Glutamatergic neuron (in vitro differentiated cells): ENCODE results near the gene MRPL53. TPM values are rescaled to one million over a fixed set of nuclear protein-coding genes. Genes with fewer than 3 reads are reported as not detected.
"Not testable (repeated sequence)": the region's sequence is repeated elsewhere in the genome, so short reads cannot be mapped to it uniquely, and the experiment has no call there.

ENCODE experiments used
- DNase-seq: peaks from one replicate; pipeline ENCODE4 v3.0.0; 2022
- H3K27ac Mint-ChIP-seq: one replicate; pipeline ENCODE4 v1.8.0; 2020; ENCODE audit warnings: mild to moderate bottlenecking, mixed read lengths, inconsistent platforms; ENCODE audit not compliant: unreplicated experiment
- H3K27me3 Mint-ChIP-seq: one replicate; pipeline ENCODE4 v1.8.0; 2020; ENCODE audit warnings: mild to moderate bottlenecking, moderate library complexity, mixed read lengths, inconsistent platforms; ENCODE audit not compliant: unreplicated experiment
- H3K36me3 Mint-ChIP-seq: one replicate; pipeline ENCODE4 v1.8.0; 2020; ENCODE audit warnings: mild to moderate bottlenecking, mixed read lengths, inconsistent platforms; ENCODE audit not compliant: unreplicated experiment
- H3K4me1 Mint-ChIP-seq: one replicate; pipeline ENCODE4 v1.8.0; 2020; ENCODE audit warnings: mild to moderate bottlenecking, low read depth, mixed read lengths, inconsistent platforms; ENCODE audit not compliant: unreplicated experiment
- H3K4me3 Mint-ChIP-seq: one replicate; pipeline ENCODE4 v1.8.0; 2020; ENCODE audit warnings: mild to moderate bottlenecking, mixed read lengths, inconsistent platforms; ENCODE audit not compliant: unreplicated experiment
- H3K9me3 Mint-ChIP-seq: one replicate; pipeline ENCODE4 v1.8.0; 2020; ENCODE audit warnings: mild to moderate bottlenecking, moderate library complexity, mixed read lengths, inconsistent platforms; ENCODE audit not compliant: unreplicated experiment
- total RNA-seq: library from RNA; stranded (reverse); fragmentation: NEBNext Ultra II Directional; extraction: Animal tissue kit (Norgen Biotek cat#: 25700); gene quantifications from one replicate; pipeline ENCODE4 v1.2.1, GENCODE V29; 2021; ENCODE audit not compliant: unreplicated experiment
- TF ChIP-seq, protein P1 (sequence below): fragments of 200-600 bp; sonication (generic); IDR thresholded peaks from one replicate; pipeline ENCODE4 v1.5.0; 2021; ENCODE audit not compliant: partially characterized antibody, unreplicated experiment

The MRPL53 gene
- total RNA-seq, 1 donor from 2014 or later, result 63.9 TPM

DNA sequence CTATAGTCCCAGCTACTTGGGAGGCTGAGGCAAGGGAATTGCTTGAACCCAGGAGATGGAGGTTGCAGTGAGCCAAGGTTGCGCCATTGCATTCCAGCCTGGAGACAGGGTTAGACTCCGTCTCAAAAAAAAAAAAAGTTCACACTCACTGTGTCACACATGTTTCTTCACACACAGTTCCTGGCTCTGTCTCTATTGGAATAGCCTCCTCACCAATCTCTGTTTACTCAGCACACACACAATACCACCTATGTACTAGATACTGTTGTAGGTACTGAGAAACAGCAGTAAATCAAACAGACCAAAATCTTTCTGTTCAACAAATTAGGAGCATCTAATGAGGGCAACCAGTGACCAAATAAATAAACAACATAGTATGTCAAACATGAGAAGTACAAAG is 13.7 kb upstream of the MRPL53 start:
- H3K36me3 Mint-ChIP-seq, result no peaks in the 10 kb centered on the region
- H3K4me3 Mint-ChIP-seq, result no peak overlapping the region
- DNase-seq, result no peak
- H3K27me3 Mint-ChIP-seq, result peaks cover 14% of the 10 kb centered on the region
- no peak overlapping the region for H3K27ac Mint-ChIP-seq
- no peaks in the 10 kb centered on the region for H3K4me1 Mint-ChIP-seq
- peaks cover 7% of the 10 kb centered on the region for H3K9me3 Mint-ChIP-seq
- TF ChIP-seq, protein P1, sequence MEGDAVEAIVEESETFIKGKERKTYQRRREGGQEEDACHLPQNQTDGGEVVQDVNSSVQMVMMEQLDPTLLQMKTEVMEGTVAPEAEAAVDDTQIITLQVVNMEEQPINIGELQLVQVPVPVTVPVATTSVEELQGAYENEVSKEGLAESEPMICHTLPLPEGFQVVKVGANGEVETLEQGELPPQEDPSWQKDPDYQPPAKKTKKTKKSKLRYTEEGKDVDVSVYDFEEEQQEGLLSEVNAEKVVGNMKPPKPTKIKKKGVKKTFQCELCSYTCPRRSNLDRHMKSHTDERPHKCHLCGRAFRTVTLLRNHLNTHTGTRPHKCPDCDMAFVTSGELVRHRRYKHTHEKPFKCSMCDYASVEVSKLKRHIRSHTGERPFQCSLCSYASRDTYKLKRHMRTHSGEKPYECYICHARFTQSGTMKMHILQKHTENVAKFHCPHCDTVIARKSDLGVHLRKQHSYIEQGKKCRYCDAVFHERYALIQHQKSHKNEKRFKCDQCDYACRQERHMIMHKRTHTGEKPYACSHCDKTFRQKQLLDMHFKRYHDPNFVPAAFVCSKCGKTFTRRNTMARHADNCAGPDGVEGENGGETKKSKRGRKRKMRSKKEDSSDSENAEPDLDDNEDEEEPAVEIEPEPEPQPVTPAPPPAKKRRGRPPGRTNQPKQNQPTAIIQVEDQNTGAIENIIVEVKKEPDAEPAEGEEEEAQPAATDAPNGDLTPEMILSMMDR, result no peak

DNA sequence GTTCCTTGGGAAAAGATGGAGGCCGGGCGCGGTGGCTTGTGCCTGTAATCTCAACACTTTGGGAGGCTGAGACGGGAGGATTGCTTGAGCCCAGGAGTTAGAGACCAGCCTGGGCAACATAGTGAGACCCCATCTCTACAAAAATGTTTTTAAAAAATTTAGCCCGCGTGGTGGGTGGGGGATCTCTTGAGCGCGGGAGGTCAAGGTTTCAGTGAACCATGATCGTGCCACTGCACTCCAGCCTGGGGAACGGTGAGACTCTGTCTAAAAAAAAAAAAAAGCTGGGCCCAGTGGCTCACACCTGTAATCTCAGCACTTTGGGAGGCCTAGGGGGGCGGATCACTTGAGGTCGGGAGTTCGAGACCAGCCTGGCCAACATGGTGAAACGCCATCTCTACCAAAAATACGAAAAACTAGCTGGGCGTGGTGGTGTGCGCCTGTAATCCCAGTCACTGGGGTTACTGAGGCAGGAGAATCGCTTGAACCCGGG is 11.2 kb upstream of the MRPL53 start:
- H3K9me3 Mint-ChIP-seq, H3K4me1 Mint-ChIP-seq, H3K36me3 Mint-ChIP-seq, DNase-seq: not testable (repeated sequence)
- peaks cover 12% of the 10 kb centered on the region for H3K27me3 Mint-ChIP-seq
- H3K27ac Mint-ChIP-seq, result peak overlapping the region; percentile 99
- peak overlapping the region; percentile 98 for H3K4me3 Mint-ChIP-seq

DNA sequence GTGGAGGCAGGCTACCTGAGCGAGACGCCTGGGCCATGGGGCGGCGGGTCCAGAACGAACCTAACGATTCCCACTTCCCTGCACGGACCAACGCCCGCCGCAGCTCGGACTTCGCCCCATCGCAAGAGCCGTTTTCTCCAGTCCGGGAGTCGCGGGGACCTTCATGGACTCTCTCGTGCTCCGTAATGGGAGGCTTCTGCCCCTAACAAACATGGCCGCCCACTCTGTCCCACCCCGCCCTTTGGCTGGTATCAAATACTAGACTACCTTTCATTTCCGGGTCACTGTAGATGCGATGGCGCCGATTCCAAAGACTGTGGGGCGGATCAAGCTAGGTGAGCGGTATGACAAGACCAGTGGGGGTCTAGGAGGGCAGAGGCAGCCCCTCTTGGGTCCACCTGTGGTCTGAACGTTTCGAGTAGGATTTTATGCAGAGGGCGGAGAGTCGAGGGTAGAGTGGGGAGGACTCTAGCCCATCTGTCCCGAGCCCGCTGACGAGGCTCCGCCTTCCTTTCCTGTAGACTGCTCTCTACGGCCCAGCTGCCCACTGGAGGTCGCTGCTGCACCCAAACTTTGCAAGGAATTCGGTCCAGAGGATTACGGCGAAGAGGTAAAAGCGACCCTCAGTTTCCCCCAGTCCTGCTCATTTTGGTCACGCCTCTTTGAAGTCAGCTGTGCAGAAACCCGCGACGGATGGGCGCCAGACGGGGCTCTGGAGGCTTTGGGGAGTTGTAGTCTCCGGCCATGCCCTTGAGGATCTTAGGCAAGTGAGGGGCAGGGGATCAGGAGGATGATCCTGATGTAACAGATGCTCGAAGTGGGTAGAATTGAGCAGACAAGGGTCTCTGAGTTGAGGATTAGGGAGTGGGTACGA is 10.6 kb upstream of the MRPL53 start, which contains the start of the genes CCDC142 and TTC31:
Gene CCDC142 (minus strand): TSS at position 198 of the 874 bp plus-strand sequence. CDS start 161 bp downstream, at position 37.
Gene TTC31 (plus strand): TSS at position 281 of the 874 bp plus-strand sequence. CDS start 15 bp downstream, at position 296.
- peaks cover 7% of the 10 kb centered on the region for H3K9me3 Mint-ChIP-seq

DNA sequence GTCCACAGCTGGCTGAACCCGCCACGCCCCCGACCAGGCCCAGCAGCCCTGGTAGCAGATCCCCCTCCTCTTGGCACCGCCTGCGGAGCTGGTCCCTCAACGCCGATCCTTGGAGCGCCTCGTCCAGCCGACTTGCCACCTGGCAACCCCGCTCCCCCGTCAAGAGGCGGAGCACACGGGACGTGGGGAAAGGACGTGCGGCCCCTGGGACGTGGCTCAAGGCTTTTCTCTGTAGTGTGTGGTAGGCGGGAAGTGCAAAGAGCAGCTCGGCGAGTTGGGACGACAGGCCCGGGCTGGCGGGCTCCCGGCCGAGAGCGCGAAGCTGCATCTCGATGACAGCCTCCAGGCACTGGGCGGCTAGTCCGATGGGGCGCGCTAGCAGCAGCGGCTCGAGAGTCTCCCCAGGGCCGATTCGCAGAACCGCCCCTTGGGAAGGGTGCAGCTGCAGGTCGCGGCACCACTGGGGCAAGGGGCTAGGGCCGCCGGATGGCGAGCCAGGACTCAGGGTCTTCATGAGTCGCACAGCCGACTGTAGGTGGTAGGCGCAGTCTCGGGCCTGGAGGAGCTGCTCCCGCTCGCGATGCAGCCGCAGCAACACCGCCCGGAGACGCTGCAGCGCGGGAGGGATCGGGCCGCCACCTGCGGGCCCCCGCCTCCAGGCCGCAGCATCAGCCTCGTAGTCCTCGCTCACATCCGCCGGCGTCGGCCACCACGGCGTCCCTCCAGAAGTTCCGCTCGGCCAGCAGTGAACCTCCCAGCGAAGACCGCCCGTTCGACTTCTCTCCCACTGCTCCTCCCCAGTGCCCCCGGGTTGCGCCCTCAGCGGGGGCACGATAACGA is 9.7 kb upstream of the MRPL53 start:
- Mint-ChIP-seq H3K27ac (peak overlapping the region; percentile 99), H3K27me3 (peaks cover 12% of the 10 kb centered on the region), H3K9me3 (peaks cover 9% of the 10 kb centered on the region), H3K4me1 (no peaks in the 10 kb centered on the region), H3K36me3 (no peaks in the 10 kb centered on the region), H3K4me3 (peak overlapping the region; percentile 98)
- DNase-seq, result peak; percentile 66
- TF ChIP-seq, protein P1, result no peak

More for the DNA sequence above, 10.6 kb upstream of the MRPL53 start, which contains the start of the genes CCDC142 and TTC31:
- no peaks in the 10 kb centered on the region for H3K36me3 Mint-ChIP-seq
- no peaks in the 10 kb centered on the region for H3K4me1 Mint-ChIP-seq
- H3K27me3 Mint-ChIP-seq, result peaks cover 12% of the 10 kb centered on the region
- TF ChIP-seq, protein P1, result peak; percentile 59
- peak; percentile 93 for DNase-seq
- peak within 1 kb of the TSS; percentile 98 for H3K4me3 Mint-ChIP-seq
- H3K27ac Mint-ChIP-seq, result peak within 1 kb of the TSS; percentile 99

DNA sequence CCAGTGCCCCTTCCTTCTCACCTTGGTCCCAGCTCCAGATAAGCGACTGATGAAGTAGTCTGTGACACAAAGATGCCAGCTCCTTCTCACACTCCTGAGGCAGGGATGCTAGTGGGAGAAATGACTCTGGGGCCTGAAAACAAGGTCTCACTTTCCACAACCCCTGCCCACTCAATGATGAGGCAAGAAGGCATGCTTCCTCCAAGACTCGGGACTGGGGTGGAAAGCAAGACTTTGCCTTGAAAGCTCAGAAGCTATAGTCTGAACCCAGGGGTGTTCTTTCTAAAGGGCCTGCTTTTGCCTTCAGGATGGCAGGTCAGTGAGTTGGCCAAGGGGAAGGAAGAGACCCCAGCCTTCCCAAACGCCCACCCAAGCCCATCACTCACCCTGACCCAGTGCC is 9.0 kb upstream of the MRPL53 start:
- Mint-ChIP-seq H3K4me3 (peak overlapping the region; percentile 98), H3K9me3 (peaks cover 9% of the 10 kb centered on the region), H3K4me1 (no peaks in the 10 kb centered on the region), H3K27me3 (peaks cover 15% of the 10 kb centered on the region), H3K36me3 (no peaks in the 10 kb centered on the region), H3K27ac (no peak overlapping the region)
- DNase-seq, result no peak
- TF ChIP-seq, protein P1, result no peak
